Upper lobe of left lung (tissue), 6 donors: ENCODE results near the gene CEP95. TPM values are rescaled to one million over a fixed set of nuclear protein-coding genes. Genes with fewer than 3 reads are reported as not detected.

Source experiments
- ATAC-seq, 2 donors: fragments of 200-7000 bp; cut with Tn5 transposase; one replicate each; pipeline ENCODE4 v1.9.1; 2022; ENCODE audit warnings: mild to moderate bottlenecking in 2 of 2, moderate library complexity in 2 of 2; ENCODE audit not compliant: low FRiP score in 2 of 2
- DNase-seq, 2 donors: peaks; one replicate each; pipeline ENCODE4 v3.0.0-alpha.2; 2019 to 2020
- H3K27ac ChIP-seq, 4 donors: fragments of 200-600 bp; sonication (generic); one replicate each; pipeline ENCODE4 v1.5.1; 2016 to 2019
- H3K27me3 ChIP-seq, 4 donors: fragments of 200-600 bp; sonication (generic); one replicate each; pipeline ENCODE4 v1.5.1; 2017 to 2019
- H3K36me3 ChIP-seq, 4 donors: fragments of 200-600 bp; sonication (generic); one replicate each; pipeline ENCODE4 v1.5.1; 2016 to 2019
- H3K4me1 ChIP-seq, 4 donors: fragments of 200-600 bp; sonication (generic); one replicate each; pipeline ENCODE4 v1.5.1; 2018 to 2019
- H3K4me3 ChIP-seq, 4 donors: fragments of 200-600 bp; sonication (generic); one replicate each; pipeline ENCODE4 v1.5.1; 2017 to 2019; ENCODE audit warnings: mild to moderate bottlenecking in 2 of 4, moderate library complexity in 1 of 4
- H3K9me3 ChIP-seq, 4 donors: fragments of 200-600 bp; sonication (generic); one replicate each; pipeline ENCODE4 v1.5.1; 2018 to 2019
- EP300 ChIP-seq, 4 donors: sonication (generic); formaldehyde crosslinking; IDR thresholded peaks; one replicate each; pipeline ENCODE4 v1.5.1; 2017; ENCODE audit warnings: antibody characterized with exemption in 4 of 4, control low read depth in 2 of 4
- POLR2A ChIP-seq, 4 donors: fragments of 450-650 bp; IDR thresholded peaks; one replicate each; pipeline ENCODE4 v1.5.1; 2016 to 2017; ENCODE audit warnings: antibody characterized with exemption in 4 of 4, mild to moderate bottlenecking in 2 of 4
- POLR2AphosphoS5 ChIP-seq, 2 donors: sonication (generic); formaldehyde crosslinking; IDR thresholded peaks; one replicate each; pipeline ENCODE4 v1.5.1; 2017; ENCODE audit warnings: antibody characterized with exemption in 2 of 2
- WGBS, 2 donors: methylation state at CpG; one replicate each; pipeline ENCODE4 v1.1.5; 2017 to 2018; 5-methylcytosine and 5-hydroxymethylcytosine counted together
- small RNA-seq, 4 donors: library from RNA; depleted of rRNA; stranded (forward); fragments of <200 nt; gene quantifications; one replicate each; pipeline ENCODE3, GENCODE V24; 2016
- total RNA-seq, 6 donors: library from RNA; depleted of rRNA in 4 of 6; stranded (reverse); fragments of >200 nt in 4 of 6; gene quantifications; one replicate each; pipeline versions ENCODE4 v1.1.0 to v1.2.1, GENCODE V29; 2016 to 2021
- TF ChIP-seq, protein P1 (sequence below), 6 experiments: fragments of 450-650 bp in 4 of 6; fragments of 200-600 bp in 2 of 6; sonication (generic) in 2 of 6; IDR thresholded peaks; one replicate each; pipeline ENCODE4 v1.5.1; 2016 to 2019; ENCODE audit warnings: antibody characterized with exemption in 6 of 6
- donor health status: DM: no; HTN: no; CAD: no; lungs with moderate emphysema.
- donor health status: DM: no; HTN: yes; CAD: no; lungs with severe emphysema.

CEP95 gene
- total RNA-seq, 6 donors from 2014 or later = 24.3 to 168 (median 35.7) TPM

DNA sequence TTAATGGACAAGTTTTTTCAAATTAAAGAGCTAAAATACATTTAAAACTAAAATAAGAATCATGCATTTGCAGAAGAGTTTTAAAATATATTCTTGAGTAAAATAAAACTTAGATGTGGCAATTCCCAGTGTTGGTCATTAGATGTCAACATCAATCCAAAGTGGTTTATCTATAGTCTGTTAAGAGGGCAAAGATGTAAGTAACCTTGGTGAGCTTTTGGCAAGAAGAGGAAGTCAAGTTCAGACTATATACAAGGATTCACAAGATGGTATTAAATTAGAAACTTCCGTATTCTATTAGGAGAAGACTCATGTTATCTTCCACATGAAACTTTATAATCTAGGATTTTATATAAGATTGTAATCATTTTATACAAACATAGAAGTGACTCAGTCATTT is 73.1 kb downstream of the CEP95 start:
- Histone ChIP-seq H3K9me3 (no peaks in the 10 kb centered on the region), H3K4me1 (no peaks in the 10 kb centered on the region), H3K27ac (no peak overlapping the region), H3K27me3 (no peaks in the 10 kb centered on the region), H3K36me3 (peaks cover 12 to 83% (median 38%) of the 10 kb centered on the region in 4 donors), H3K4me3 (no peak overlapping the region)
- no peak for DNase-seq
- 86 to 92% methylated on average over 1 of the region's 1 CpG for WGBS, 2 donors
- no peak for TF ChIP-seq POLR2A (IDR thresholded peaks at IDR 0.05)
- TF ChIP-seq POLR2AphosphoS5 (IDR thresholded peaks at IDR 0.05) = no peak
- TF ChIP-seq, protein P1, sequence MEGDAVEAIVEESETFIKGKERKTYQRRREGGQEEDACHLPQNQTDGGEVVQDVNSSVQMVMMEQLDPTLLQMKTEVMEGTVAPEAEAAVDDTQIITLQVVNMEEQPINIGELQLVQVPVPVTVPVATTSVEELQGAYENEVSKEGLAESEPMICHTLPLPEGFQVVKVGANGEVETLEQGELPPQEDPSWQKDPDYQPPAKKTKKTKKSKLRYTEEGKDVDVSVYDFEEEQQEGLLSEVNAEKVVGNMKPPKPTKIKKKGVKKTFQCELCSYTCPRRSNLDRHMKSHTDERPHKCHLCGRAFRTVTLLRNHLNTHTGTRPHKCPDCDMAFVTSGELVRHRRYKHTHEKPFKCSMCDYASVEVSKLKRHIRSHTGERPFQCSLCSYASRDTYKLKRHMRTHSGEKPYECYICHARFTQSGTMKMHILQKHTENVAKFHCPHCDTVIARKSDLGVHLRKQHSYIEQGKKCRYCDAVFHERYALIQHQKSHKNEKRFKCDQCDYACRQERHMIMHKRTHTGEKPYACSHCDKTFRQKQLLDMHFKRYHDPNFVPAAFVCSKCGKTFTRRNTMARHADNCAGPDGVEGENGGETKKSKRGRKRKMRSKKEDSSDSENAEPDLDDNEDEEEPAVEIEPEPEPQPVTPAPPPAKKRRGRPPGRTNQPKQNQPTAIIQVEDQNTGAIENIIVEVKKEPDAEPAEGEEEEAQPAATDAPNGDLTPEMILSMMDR (IDR thresholded peaks at IDR 0.05) = no peak
- TF ChIP-seq EP300 (IDR thresholded peaks at IDR 0.05) = no peak
- ATAC-seq = no peak

DNA sequence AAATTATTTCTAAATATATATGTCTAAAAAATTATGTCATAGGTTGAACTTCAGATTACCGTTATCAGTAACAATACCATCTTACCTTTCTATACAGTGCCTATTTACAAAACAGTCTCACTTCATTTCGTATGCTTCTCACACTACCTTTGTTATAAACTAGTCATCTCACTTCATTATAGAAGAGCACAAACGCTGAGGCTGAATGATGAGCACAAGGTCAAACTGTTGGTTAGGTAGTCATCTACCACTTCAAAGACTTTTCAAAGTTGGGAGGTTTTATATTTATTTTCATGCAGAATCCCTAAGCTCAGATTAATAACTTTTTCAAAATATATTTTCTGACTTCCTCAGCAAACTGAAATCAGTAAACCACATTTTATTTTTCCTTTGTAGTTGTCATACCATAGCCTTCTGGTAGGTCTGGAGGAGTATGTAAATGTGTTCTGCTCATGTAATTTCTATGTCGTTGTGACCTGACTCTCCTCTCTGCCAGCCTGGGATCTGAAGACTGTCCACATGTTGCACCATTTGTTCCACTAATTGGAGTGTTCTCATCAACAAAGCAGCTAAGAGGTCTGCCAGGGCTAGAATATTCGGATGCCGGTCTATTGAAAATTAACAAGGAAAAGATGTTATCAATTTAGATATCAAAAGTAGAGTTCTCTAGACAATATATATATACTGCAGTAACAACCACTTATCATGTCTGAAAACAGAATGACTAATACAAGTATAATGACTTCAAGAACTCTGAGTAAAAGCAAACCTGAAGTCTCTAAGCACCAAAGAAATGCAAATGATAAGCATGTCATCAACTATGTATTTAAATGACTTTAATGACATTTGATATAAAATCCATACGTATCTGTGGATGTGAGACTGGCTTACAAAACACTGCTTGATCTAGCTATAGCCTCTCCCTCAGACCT is 73.9 kb downstream of the CEP95 start:
- peaks cover 12 to 80% (median 37%) of the 10 kb centered on the region in 4 donors for H3K36me3 ChIP-seq
- WGBS, 2 donors = 64 to 68% methylated on average over 7 of the region's 7 CpGs
- no peak for ATAC-seq

DNA sequence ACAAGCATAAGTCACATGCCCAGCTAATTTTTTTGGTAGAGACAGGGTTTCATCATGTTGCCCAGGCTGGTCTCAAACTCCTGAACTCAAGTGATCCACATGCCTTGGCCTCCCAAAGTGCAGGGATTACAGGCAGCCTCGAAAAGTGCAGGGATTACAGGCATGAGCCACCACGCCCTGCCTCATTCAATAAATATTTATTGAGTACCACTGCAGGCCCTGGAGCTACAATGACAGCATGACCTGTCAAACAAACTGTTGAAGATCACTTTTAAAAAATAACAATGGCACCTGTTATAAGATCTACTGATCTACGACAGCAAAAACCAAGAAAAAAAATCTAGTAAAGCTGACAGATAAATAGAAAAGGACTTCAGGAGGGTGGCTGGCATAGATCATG is 76.3 kb downstream of the CEP95 start:
- TF ChIP-seq, protein P1 (IDR thresholded peaks at IDR 0.05) = no peak
- TF ChIP-seq POLR2A (IDR thresholded peaks at IDR 0.05) (no peak), EP300 (IDR thresholded peaks at IDR 0.05) (no peak), POLR2AphosphoS5 (IDR thresholded peaks at IDR 0.05) (no peak)
- Histone ChIP-seq H3K27me3 (no peaks in the 10 kb centered on the region), H3K36me3 (peaks cover 12 to 60% (median 28%) of the 10 kb centered on the region in 4 donors), H3K4me1 (no peaks in the 10 kb centered on the region), H3K9me3 (no peaks in the 10 kb centered on the region), H3K27ac (no peak overlapping the region), H3K4me3 (no peak overlapping the region)
- 76 to 84% methylated on average over 3 of the region's 3 CpGs for WGBS, 2 donors
- ATAC-seq (no peak), DNase-seq (no peak)

More for the DNA sequence above, 73.9 kb downstream of the CEP95 start:
- no peak for DNase-seq
- Histone ChIP-seq H3K27me3 (no peaks in the 10 kb centered on the region), H3K4me1 (no peaks in the 10 kb centered on the region), H3K4me3 (no peak overlapping the region), H3K9me3 (no peaks in the 10 kb centered on the region), H3K27ac (no peak overlapping the region)
- TF ChIP-seq POLR2AphosphoS5 (IDR thresholded peaks at IDR 0.05) = no peak

DNA sequence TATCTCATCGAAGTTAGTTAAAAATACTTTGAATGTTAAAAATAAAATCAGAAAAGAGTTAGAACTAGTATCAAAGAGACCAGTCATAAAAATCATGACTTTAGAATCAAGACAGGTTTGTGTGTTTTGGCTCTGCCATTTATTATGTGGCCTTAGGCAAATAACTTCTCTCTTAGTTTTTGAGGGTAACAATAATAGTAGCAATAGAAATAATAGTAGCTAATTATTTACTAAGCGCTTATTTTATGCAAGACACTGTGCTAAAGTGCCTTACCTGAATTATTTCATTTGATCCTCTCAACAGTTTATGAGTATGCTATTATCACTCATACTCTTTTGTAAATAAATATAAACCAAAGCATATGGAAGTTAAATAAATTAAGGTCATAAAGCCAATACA is 78.4 kb downstream of the CEP95 start:
- H3K36me3 ChIP-seq = peaks cover 12 to 49% (median 22%) of the 10 kb centered on the region in 4 donors
- ATAC-seq (no peak), DNase-seq (no peak)
- H3K27ac ChIP-seq = no peak overlapping the region
- no peaks in the 10 kb centered on the region for H3K4me1 ChIP-seq
- H3K4me3 ChIP-seq = no peak overlapping the region
- WGBS, 2 donors = 71 to 93% methylated on average over 2 of the region's 2 CpGs
- TF ChIP-seq POLR2A (IDR thresholded peaks at IDR 0.05) (no peak), EP300 (IDR thresholded peaks at IDR 0.05) (no peak), POLR2AphosphoS5 (IDR thresholded peaks at IDR 0.05) (no peak)
- TF ChIP-seq, protein P1 (IDR thresholded peaks at IDR 0.05) = no peak
- H3K9me3 ChIP-seq = no peaks in the 10 kb centered on the region
- no peaks in the 10 kb centered on the region for H3K27me3 ChIP-seq

Small RNA genes within 50 kb of the gene (small RNA-seq; reads per million reads assigned to genes)
- gene AC009994.1 (0 reads per million in 4 donors), gene ATP5MFP4 (0 reads per million in 4 donors)

Other genes starting within 250 kb of the CEP95 start
- 10 to 100 TPM; 42.3 to 96.1 (median 53.4) TPM for gene TEX2, start 243.7 kb upstream of the CEP95 start, total RNA-seq
- gene PECAM1, start 116.1 kb upstream of the CEP95 start, total RNA-seq = 100 to 1,000 TPM; 142 to 635 (median 351) TPM
- 10 to 100 TPM in 3 of 6 donors, 1 to 10 TPM in 3; 6.3 to 22.9 (median 10.2) TPM for gene MILR1, start 57.9 kb upstream of the CEP95 start, total RNA-seq
- gene POLG2, start 9.9 kb upstream of the CEP95 start, total RNA-seq = 10 to 100 TPM in 5 of 6 donors, 1 to 10 TPM in 1; 4.1 to 25.2 (median 12.6) TPM
- gene DDX5, start 688 bp upstream of the CEP95 start, total RNA-seq = 1,000 to 10,000 TPM in 1 of 6 donors, 100 to 1,000 TPM in 5; 554 to 1,286 (median 754) TPM
- gene SMURF2, start 155.3 kb downstream of the CEP95 start, total RNA-seq = 10 to 100 TPM; 24.1 to 58.2 (median 34.9) TPM